H1 (cell line): ENCODE measurements around the gene AGGF1. TPM values are rescaled to one million over a fixed set of nuclear protein-coding genes. Genes with fewer than 3 reads are reported as not detected.

Experiments
- CTCF ChIA-PET: fragments of 300-600 bp; sonication (Branson Sonifier 250); formaldehyde crosslinking; loops from one replicate; lab custom pipeline; 2021; ENCODE audit not compliant: partially characterized antibody; lab: Charles Lee
- POLR2A ChIA-PET: fragments of 300-600 bp; sonication (Branson Sonifier 250); formaldehyde crosslinking; loops from one replicate; lab custom pipeline; 2021; ENCODE audit warnings: inconsistent platforms; ENCODE audit not compliant: partially characterized antibody; lab: Charles Lee
- DNase-seq, 2 experiments: peaks; one replicate each; pipeline versions ENCODE4 v3.0.0 to v3.0.0-alpha.2; 2010 to 2022; ENCODE audit warnings: low spot score in 2 of 2, low read depth in 1 of 2, mixed read lengths in 1 of 2
- FAIRE-seq: peaks from 2 replicates; lab custom pipeline; 2011; peaks lifted over from hg19 to GRCh38; lab: Jason Lieb, UNC
- H2AFZ ChIP-seq: 2 replicates; pipeline ENCODE4 v1.8.1; 2012; ENCODE audit warnings: low read length, inconsistent platforms
- H2AK5ac ChIP-seq: 2 replicates; pipeline ENCODE4 v1.6.1; 2013; ENCODE audit warnings: low read depth, low read length
- H2BK120ac ChIP-seq: replicated peaks from 2 replicates; pipeline ENCODE3; 2013; ENCODE audit warnings: low read depth, low read length, inconsistent platforms
- H2BK12ac ChIP-seq: 2 replicates; pipeline ENCODE4 v1.6.1; 2013; ENCODE audit warnings: low read depth, low read length
- H2BK15ac ChIP-seq: 2 replicates; pipeline ENCODE4 v1.6.1; 2013; ENCODE audit warnings: low read length
- H2BK20ac ChIP-seq: 2 replicates; pipeline ENCODE4 v1.6.1; 2013; ENCODE audit warnings: low read length
- H2BK5ac ChIP-seq: 2 replicates; pipeline ENCODE4 v1.6.1; 2013; ENCODE audit warnings: low read depth, low read length
- H3K14ac ChIP-seq: 2 replicates; pipeline ENCODE4 v1.6.1; 2013; ENCODE audit warnings: inconsistent platforms; ENCODE audit not compliant: insufficient read length
- H3K18ac ChIP-seq: 2 replicates; pipeline ENCODE4 v1.6.1; 2013; ENCODE audit warnings: low read length; ENCODE audit errors: extremely low read depth
- H3K23ac ChIP-seq: 2 replicates; pipeline ENCODE4 v1.6.1; 2013; ENCODE audit warnings: inconsistent platforms; ENCODE audit not compliant: insufficient read length
- H3K23me2 ChIP-seq: 2 replicates; pipeline ENCODE4 v1.6.1; 2013; ENCODE audit warnings: low read depth, low read length
- H3K27ac ChIP-seq: 2 replicates; pipeline ENCODE4 v1.6.1; 2011; ENCODE audit warnings: low read depth, low read length, inconsistent platforms
- H3K27me3 ChIP-seq, 4 experiments: replicated peaks in 1 of 4; 1 replicate in 1 of 4; 2 replicates in 3 of 4; pipeline versions ENCODE4 v1.6.1 to v1.8.1; 2011 to 2013; ENCODE audit warnings: low read length in 3 of 4, mild to moderate bottlenecking in 3 of 4, inconsistent platforms in 2 of 4, mixed read lengths in 2 of 4, moderate library complexity in 1 of 4; ENCODE audit not compliant: control insufficient read depth in 3 of 4, insufficient read depth in 3 of 4; ENCODE audit errors: extremely low read depth in 1 of 4
- H3K36me3 ChIP-seq, 4 experiments: 2 replicates each; pipeline versions ENCODE4 v1.6.1 to v1.8.1; 2011 to 2013; ENCODE audit warnings: mild to moderate bottlenecking in 4 of 4, low read length in 3 of 4, moderate library complexity in 2 of 4, control low read depth in 1 of 4, inconsistent platforms in 1 of 4; ENCODE audit not compliant: insufficient read depth in 4 of 4, control insufficient read depth in 2 of 4
- H3K4ac ChIP-seq: replicated peaks from 2 replicates; pipeline ENCODE3; 2013; ENCODE audit warnings: low read length, low read depth, mixed read lengths, inconsistent platforms; ENCODE audit not compliant: insufficient read length
- H3K4me1 ChIP-seq, 4 experiments: replicated peaks in 1 of 4; 1 replicate in 1 of 4; 2 replicates in 3 of 4; pipeline versions ENCODE4 v1.6.1 to v1.8.1; 2011 to 2013; ENCODE audit warnings: low read length in 3 of 4, inconsistent platforms in 2 of 4, mixed read lengths in 1 of 4; ENCODE audit not compliant: insufficient read depth in 4 of 4, control insufficient read depth in 3 of 4
- H3K4me2 ChIP-seq, 2 experiments: 2 replicates each; pipeline versions ENCODE4 v1.6.1 to v1.8.1; 2011 to 2013; ENCODE audit warnings: low read depth in 2 of 2, low read length in 2 of 2, control low read depth in 1 of 2, inconsistent platforms in 1 of 2, mild to moderate bottlenecking in 1 of 2; ENCODE audit not compliant: insufficient read depth in 1 of 2
- H3K4me3 ChIP-seq, 4 experiments: fragments of 200-600, 300-600 bp in 1 of 4; sonication (generic), shearing (Covaris generic), sonication (Bioruptor Twin) in 1 of 4; 2 replicates each; pipeline versions ENCODE4 v1.5.1 to v1.8.1; 2011 to 2016; ENCODE audit warnings: low read length in 4 of 4, low read depth in 3 of 4, control low read depth in 2 of 4, inconsistent platforms in 2 of 4, mild to moderate bottlenecking in 2 of 4, mixed read lengths in 1 of 4, moderate library complexity in 1 of 4; ENCODE audit not compliant: insufficient read depth in 2 of 4; ENCODE audit errors: extremely low read depth in 1 of 4
- H3K56ac ChIP-seq: replicated peaks from 2 replicates; pipeline ENCODE3; 2013; ENCODE audit warnings: low read depth, mild to moderate bottlenecking, mixed read lengths, low read length, inconsistent platforms; ENCODE audit not compliant: insufficient read length
- H3K79me1 ChIP-seq: 2 replicates; pipeline ENCODE4 v1.6.1; 2013; ENCODE audit warnings: low read depth, low read length, control low read depth
- H3K79me2 ChIP-seq, 2 experiments: 2 replicates each; pipeline versions ENCODE4 v1.6.1 to v1.8.1; 2012 to 2013; ENCODE audit warnings: low read length in 2 of 2, mild to moderate bottlenecking in 2 of 2, inconsistent platforms in 1 of 2; ENCODE audit not compliant: insufficient read depth in 2 of 2, control insufficient read depth in 1 of 2
- H3K9ac ChIP-seq, 4 experiments: replicated peaks in 1 of 4; 1 replicate in 1 of 4; 2 replicates in 3 of 4; pipeline versions ENCODE4 v1.6.1 to v1.8.1; 2011 to 2013; ENCODE audit warnings: low read depth in 3 of 4, low read length in 3 of 4, control low read depth in 2 of 4, mild to moderate bottlenecking in 2 of 4, moderate library complexity in 2 of 4, inconsistent platforms in 1 of 4; ENCODE audit errors: extremely low read depth in 1 of 4
- H3K9me3 ChIP-seq, 2 experiments: 2 replicates each; pipeline versions ENCODE4 v1.6.1 to v1.8.1; 2012 to 2013; ENCODE audit warnings: mild to moderate bottlenecking in 2 of 2, moderate library complexity in 2 of 2, control low read depth in 1 of 2, inconsistent platforms in 1 of 2, low read depth in 1 of 2, low read length in 1 of 2, mixed read lengths in 1 of 2; ENCODE audit not compliant: insufficient read depth in 2 of 2
- H4K20me1 ChIP-seq, 2 experiments: replicated peaks in 1 of 2; 2 replicates each; pipeline versions ENCODE3 to v1.8.1; 2011 to 2013; ENCODE audit warnings: inconsistent platforms in 2 of 2, low read length in 2 of 2, mild to moderate bottlenecking in 1 of 2; ENCODE audit not compliant: insufficient read depth in 2 of 2, control insufficient read depth in 1 of 2
- H4K5ac ChIP-seq: 2 replicates; pipeline ENCODE4 v1.6.1; 2013; ENCODE audit warnings: low read length, low read depth, mixed read lengths, inconsistent platforms; ENCODE audit not compliant: insufficient read length
- H4K8ac ChIP-seq: 2 replicates; pipeline ENCODE4 v1.8.0; 2013; ENCODE audit warnings: mild to moderate bottlenecking, moderate library complexity, low read length, inconsistent platforms; ENCODE audit not compliant: insufficient read depth; ENCODE audit errors: extremely low read depth
- H4K91ac ChIP-seq: replicated peaks from 2 replicates; pipeline ENCODE3; 2013; ENCODE audit warnings: low read length, mixed read lengths, inconsistent platforms; ENCODE audit not compliant: insufficient read length
- RFX5 ChIP-seq: IDR thresholded peaks from 2 replicates; pipeline ENCODE4 v1.6.1; 2011; ENCODE audit warnings: low read depth, low read length, improper control_type of control experiment, borderline replicate concordance
- WGBS, 2 experiments: shearing (Covaris generic) in 1 of 2; methylation state at CpG; one replicate each; pipeline versions ENCODE4 v1.1.6 to v1.1.7; 2013 to 2015; ENCODE audit warnings: low lambda C conversion rate in 2 of 2, mixed read lengths in 2 of 2, inconsistent platforms in 1 of 2, low coverage in 1 of 2, missing lambda C conversion rate in 1 of 2; ENCODE audit not compliant: insufficient replicate concordance in 2 of 2, insufficient coverage in 1 of 2, insufficient read length in 1 of 2; ENCODE audit errors: extremely low coverage in 1 of 2, missing lambda C conversion rate in 1 of 2; 5-methylcytosine and 5-hydroxymethylcytosine counted together
- polyA plus RNA-seq, 7 experiments: library from polyadenylated mRNA; depleted of rRNA in 3 of 7; stranded (reverse) in 5 of 7; unstranded in 2 of 7; fragments of >200 nt in 5 of 7; fragments of 200-250 nt in 2 of 7; gene quantifications; 1 replicate in 5 of 7; 2 replicates in 1 of 7; 4 replicates in 1 of 7; pipeline versions ENCODE4 v1.2.1 to v1.2.3, GENCODE V29; 2011 to 2013; ENCODE audit warnings: missing spikeins in 2 of 7, mixed read lengths in 2 of 7
- total RNA-seq: library from RNA; stranded (reverse); fragmentation: NEBNext Ultra II Directional; extraction: Animal tissue kit (Norgen Biotek cat#: 25700); gene quantifications from 2 replicates; pipeline ENCODE4 v1.2.1, GENCODE V29; 2021

AGGF1 gene
- total and polyA plus RNA-seq, 2 of the 8 experiments (the other 6 are each of a cell fraction or from before 2014, with no cell fraction given) = 7.3 to 19.0 TPM

DNA sequence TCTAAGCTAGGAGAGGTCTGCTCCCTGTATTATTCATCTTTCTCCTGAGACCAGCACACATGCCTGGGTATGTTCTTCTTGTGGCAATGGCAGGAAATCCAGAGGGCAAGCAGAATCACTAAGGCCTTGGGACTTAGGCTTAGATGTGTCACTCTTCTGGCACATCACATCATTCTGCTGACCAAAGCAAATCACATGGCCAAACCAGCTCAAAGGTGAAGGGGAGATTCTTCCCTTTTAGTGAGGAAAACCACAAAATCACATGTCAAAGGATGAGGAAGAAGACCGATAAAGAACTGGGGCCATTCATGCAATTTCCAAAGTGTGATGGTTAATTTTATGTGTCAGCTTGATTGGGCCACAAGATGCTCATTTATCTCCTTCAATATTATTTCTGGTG lies 5.7 kb upstream of the AGGF1 start:
- Histone ChIP-seq H3K4me2 (no peak overlapping the region), H3K27ac (no peak overlapping the region), H3K36me3 (peaks cover 0 to 3% (median 1%) of the 10 kb centered on the region in 4 experiments; a peak in 2 of 8 replicates), H2AK5ac (no peak overlapping the region), H4K20me1 (no peaks in the 10 kb centered on the region), H3K79me1 (no peaks in the 10 kb centered on the region), H3K9ac (no peak overlapping the region), H3K18ac (no peak overlapping the region), H2AFZ (no peak overlapping the region), H2BK5ac (no peak overlapping the region), H3K79me2 (no peaks in the 10 kb centered on the region), H3K23ac (no peak overlapping the region), H2BK20ac (no peak overlapping the region), H3K4me3 (no peak overlapping the region), H4K8ac (no peak overlapping the region), H2BK15ac (no peak overlapping the region), H2BK12ac (no peak overlapping the region), H3K27me3 (peaks cover 0 to 5% (median 2%) of the 10 kb centered on the region in 4 experiments; a peak in 4 of 7 replicates), H3K4ac (no peak overlapping the region), H3K4me1 (no peaks in the 10 kb centered on the region), H3K9me3 (peaks cover 13 to 15% of the 10 kb centered on the region in 2 experiments), H4K91ac (no peak overlapping the region), H3K23me2 (0 out of 2 replicates have a peak, but pooled peaks cover 2% of the 10 kb centered on the region), H3K56ac (no peak overlapping the region), H4K5ac (no peak overlapping the region), H2BK120ac (no peak overlapping the region), H3K14ac (no peak overlapping the region)
- TF ChIP-seq RFX5 = no peak
- CTCF ChIA-PET = no interaction called here
- DNase-seq = no peak
- FAIRE-seq = no peak
- 92% methylated on average over 1 of the region's 1 CpG; no CpG with 5 or more reads in 1 of the 2 experiments for WGBS, 2 experiments
- POLR2A ChIA-PET = interaction anchor here (1.5 kb wide), 1 partner anchor 157 kb away, joined by 3 read pairs; no protein-coding TSS in a partner anchor
